GM18502 (cell line): Measurements from ENCODE around the gene FBLN2.
"Not testable (repeated sequence)": the region's sequence is repeated elsewhere in the genome, so short reads cannot be mapped to it uniquely, and the experiment has no call there.

ENCODE experiments used
- ATAC-seq: cut with Tn5 transposase; IDR thresholded peaks from one replicate; pipeline ENCODE4 v1.9.1; 2021; ENCODE audit warnings: mild to moderate bottlenecking; ENCODE audit not compliant: unreplicated experiment, poor library complexity

Gene FBLN2

GRCh38 chr3:13513051-13513912, 35.6 kb upstream of the FBLN2 start:
- no peak for ATAC-seq

DNA sequence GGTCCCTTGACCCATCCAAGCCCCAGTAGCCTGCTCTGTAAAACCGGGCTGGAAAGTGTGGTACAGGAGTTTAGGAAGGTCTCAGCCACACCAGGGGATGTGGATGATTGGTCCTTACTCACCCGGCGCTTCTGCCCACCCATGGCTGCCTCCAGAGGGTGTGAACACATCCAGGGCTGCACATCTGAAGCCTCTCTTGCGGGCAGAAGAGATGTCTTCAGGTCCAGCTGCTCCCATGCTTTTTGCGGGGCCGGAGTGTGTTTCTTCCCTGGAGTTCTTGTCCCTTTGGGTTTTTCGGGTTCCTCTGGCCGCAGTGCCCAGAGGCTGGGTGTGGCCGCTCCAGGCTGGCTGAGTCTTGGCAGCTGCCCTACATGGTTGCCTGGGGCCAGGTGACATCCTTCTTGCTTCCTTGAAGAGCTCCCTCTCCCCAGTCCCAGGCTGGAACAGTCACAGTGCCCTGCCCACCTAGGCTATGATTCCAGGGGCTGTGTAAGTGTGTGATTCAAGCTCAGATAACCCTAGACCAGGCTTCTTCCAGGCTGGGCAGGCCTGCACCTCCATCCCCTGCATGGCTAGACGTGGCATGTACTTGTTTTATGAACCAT, 34.9 kb upstream of the FBLN2 start:
- ATAC-seq, result no peak

DNA sequence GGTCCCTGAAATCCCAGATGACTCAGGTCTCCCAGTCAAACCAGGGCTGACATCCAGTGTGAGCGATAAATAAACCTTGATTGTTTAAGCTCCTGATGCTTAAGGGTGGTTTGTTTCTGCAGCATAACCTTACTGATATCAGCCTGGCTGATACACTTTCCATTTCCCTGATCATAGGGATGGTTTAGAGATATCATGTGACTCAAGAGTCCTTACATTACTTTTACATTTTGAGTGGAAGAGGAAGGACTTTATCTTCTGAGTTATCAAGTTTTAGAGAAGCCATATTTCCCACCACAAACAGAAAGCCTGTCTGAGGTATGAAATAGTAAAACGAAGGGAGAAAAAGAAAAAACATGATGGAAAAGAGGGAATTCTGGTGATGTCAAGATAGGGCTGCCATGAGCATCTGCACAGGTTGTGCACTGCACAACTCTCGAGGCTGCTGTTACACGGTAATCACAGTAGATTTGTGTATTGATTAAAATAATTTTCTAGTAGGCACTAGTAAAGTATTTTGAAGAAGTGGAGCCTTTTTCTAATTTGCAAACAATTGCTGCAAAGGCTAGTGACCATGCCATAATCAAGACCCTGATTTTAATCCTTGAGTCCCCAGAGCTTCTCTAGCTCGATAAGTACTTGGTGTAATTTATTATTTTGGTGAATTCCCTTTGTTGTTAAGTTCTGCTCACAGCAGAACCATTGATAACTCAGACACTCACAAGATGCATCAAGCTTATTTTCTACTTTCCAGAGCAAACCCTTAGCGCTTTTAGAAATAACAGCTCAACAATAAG, 34.1 kb upstream of the FBLN2 start:
- no peak for ATAC-seq

- ATAC-seq, result no peak
These were observed 32.9 kb upstream of the FBLN2 start for GRCh38 chr3:13515786-13516759.

- no peak for ATAC-seq
These were observed 32.2 kb upstream of the FBLN2 start for GRCh38 chr3:13516760-13517135.

DNA sequence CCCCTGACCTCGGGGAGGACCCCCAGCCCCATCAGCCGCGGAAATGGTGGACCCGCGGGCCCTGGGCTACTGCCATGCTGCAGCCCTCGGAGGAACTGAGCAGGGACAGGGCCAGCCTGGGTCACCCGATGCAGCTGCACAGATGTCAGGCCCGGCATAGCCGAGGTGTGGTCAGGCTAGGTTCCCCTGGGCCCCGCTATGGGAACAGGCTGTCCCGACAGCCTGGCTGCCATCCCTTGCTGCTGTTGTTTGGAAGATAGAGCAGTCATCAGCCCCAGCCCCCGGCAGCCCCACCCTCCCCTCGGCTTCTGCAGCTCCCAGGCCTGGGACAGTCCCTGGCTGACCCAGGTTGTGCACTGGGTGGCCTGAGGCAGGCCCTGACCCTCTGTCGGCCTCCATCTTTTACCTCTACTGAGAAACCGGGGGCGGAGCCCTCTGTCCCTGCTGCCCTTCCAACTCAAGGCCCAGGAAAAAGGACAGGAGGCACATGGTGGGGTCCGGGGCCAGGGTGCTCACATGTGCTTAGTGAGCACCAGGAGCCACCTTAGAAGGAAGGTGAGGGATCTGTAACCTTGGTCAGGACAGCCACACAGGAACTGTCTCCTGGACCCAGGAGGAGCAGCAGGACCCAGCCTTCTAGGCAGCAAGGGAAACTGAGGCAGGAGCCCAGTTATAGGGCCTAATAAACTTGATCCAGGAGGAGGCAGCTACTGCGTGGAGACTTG, 31.5 kb upstream of the FBLN2 start:
- no peak for ATAC-seq

- ATAC-seq, result no peak
These were observed 30.4 kb upstream of the FBLN2 start for GRCh38 chr3:13518516-13518953.

DNA sequence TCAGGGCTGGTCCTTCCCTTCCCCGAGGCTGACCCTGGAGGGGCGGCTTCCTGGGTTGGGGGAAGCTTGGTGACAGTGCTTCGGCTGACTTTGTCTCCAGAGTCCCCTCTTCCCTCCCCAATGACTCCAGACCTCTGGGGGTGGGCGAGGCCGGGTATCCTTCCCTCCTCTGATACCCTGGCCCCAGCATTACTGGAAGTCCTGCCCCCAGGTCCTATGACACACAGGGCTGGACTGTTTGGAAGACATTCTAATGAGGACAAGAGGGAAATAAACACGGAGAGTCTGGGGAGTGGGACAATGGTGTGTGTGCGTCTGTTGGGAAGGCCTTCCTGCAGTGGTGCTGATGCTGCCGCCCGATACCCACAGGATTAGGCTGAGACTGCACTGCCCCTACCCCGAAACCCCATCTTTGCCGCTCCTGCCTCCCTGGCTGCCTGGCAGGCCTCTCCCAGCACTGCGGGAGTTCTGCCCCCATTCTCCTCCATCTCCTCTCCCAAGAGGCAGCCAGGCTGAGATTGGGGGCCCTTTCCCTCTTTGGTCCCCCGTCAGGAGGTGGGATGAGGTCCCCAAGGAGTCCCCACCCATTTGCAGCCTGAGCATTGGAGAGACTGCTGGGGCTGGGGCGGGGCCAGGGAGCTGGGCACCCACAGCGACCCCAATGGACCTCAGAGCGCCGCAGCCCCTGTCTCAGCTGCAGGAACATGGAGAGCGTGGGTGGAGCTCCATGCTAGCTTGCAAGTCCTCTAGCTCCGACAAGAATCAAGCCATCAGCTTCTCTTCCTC, 29.7 kb upstream of the FBLN2 start:
- ATAC-seq, result no peak

DNA sequence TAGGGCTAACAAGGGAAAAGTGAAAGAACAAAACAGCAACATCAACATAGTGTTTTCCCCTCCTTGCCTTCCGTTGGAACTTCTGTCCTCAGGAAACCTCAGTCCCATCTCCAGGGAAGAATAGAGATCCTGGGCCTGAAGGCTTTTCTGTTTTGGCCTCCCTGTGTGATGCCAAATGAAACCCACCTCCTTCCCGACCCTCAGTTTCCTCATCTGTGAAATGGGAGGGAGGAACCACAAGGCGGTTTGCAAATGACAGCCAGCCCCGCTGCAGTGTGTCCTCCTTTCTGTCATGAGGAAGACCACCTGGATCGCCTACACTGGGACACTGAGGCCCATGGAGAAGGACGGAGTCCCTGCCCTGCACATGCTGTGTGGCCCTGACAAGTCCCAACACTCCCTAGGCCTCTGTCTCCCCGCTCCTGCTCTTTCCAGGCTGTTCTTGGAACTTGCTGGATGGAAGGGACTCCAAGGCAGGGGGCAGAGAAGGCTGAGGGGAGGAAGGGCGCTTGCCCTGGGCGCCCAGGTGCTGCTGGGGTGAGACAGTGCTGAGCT, 28.5 kb upstream of the FBLN2 start:
- ATAC-seq, result no peak

GRCh38 chr3:13521309-13521708, 27.6 kb upstream of the FBLN2 start:
- no peak for ATAC-seq

- not testable (repeated sequence) for ATAC-seq
These were observed 27.2 kb upstream of the FBLN2 start for GRCh38 chr3:13521749-13522148.

DNA sequence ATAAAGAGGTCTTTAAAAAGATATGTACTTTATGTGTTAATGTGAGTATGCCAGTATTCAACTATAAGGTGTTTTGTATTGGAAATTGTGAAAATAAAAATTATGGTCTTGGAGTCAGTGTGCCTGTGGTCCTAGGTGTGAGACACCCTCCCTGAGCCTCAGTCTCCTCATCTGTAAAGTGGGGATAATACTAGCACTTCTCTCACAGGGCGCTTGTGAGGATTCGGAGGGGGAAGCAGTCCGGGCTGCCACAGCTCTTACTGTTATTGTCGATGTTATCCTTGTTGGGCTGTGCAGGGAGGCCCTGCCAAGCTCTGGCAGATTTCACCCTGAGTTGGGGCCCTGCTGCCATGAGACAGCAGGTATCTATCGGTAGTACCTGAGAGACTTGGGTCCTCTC, 26.7 kb upstream of the FBLN2 start:
- no peak for ATAC-seq

DNA sequence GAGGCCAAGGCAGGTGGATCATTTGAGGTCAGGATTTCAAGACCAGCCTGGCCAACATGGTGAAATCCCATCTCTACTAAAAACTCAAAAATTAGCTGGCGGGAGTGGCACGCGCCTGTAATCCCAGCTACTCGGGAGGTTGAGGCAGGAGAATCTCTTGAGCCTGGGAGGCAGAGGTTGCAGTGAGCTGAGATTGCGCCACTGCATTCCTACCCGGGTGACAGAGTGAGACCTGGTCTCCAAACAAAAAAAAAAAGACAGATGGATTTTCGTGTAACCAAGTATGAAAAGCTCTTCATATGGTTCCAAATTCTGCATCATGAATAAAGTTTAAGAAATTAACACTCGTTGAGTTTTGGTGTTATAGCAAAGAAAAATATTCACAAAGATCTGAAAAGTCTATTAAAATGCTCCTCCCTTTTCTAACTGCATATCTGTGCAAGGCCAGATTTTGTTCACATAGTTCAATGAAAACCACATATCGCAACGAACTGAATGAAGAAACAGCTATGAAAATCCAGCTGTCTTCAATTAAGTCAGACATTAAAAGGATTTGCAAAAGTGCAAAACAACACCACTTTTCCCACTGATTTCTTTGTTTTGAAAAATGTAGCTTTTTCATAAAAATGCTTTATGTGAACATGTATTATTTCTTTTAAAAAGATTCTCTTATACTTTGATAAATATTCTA, 23.8 kb upstream of the FBLN2 start:
- ATAC-seq, result no peak

DNA sequence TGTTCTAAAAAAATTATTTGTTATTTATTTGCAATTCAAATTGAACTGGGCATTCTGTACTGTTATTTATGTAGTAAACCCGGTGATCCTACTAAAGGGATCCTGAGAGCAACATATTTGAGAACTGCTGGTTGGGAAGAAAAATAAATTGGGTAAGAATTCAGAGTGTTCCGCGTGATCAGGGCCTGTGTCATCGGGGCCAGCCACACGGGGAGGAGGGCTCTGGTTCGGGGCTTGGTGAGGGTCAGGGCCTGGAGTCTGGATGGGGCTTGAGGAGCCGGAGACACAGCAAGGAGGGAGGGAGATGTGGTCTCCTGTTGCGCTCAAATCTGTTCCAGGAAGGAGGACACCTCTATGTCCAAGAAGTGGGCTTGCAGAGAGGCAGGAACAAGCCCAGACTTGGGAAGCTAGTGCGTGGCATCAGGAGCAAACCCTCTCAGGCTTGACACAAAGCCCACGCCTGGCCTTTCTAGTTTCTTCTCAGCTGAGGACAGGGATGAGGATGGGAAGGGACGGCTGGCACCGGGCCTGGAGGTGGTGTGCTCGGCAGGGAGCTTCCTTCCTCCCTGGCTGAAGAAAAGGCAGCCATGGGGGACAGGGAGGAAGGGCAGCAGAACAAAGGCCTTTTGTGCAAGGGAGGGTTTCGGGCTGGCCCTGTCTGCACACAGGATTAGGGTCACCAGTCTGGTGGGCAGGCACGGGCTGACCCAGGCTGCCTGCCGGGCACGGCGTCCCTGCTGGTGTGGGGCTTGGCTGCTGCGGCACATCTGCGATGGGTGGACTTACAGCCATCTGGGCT, 22.9 kb upstream of the FBLN2 start:
- no peak for ATAC-seq

DNA sequence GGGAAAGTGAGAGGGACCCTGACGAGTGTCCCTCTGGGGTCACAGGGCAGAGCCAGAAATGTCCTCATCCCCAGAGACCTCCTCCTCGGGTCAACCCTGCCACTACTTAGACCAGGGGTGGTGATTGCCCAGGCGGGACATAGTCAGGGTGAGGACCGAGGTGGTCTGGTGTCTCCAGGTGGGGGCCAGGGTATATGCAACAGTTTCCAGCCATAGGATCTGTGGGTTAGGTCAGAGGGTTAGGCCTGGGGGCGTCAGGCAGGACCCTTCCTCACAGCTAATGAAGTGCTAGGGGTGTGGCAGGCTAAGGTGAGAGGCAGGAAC, 22.3 kb upstream of the FBLN2 start:
- no peak for ATAC-seq

GRCh38 chr3:13528217-13528867, 20.6 kb upstream of the FBLN2 start:
- ATAC-seq, result no peak
